Middle frontal gyrus (tissue), 1 donor: ENCODE data around the gene PARL.

Experiments used
- DNase-seq: peaks from one replicate; pipeline ENCODE4 v3.0.0-alpha.2; 2015; ENCODE audit warnings: low spot score; ENCODE audit errors: extremely low spot score

Gene PARL

GRCh38 chr3:183857863-183858262 lies 26.8 kb downstream of the PARL start:
- no peak for DNase-seq

- DNase-seq = no peak
Measured at GRCh38 chr3:183854318-183855035, 30.2 kb downstream of the PARL start.

DNA sequence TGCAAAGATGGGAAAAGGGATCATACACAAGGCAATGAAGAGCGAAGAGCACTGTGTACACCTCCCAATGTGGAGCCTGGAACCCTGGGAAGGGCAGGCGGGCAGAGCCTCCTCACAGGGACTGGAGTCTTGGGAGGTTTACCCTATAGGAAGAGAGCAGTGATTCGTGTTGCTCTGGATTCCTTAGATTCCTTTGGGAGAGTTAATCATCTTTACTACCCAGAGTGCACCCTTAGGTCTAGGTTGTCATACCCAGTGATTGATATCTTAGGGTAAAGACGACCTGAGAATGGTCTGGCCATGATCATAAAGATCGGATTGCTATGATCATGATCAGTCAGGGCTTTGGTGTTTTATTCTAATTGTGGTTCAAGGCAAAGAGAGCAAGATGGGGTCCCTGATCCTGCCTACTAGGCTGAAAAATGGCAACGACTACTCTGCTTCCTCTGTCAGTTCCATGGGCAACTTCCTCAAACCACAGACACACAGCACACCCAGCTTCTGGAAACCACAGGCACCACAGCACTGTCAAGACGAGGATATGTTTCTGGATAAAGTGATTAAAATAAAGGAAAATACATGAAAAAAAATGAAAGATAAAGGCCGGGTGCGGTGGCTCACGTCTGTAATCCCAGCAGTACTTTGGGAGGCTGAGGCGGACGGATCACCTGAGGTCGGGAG lies 38.9 kb downstream of the PARL start:
- no peak for DNase-seq

DNA sequence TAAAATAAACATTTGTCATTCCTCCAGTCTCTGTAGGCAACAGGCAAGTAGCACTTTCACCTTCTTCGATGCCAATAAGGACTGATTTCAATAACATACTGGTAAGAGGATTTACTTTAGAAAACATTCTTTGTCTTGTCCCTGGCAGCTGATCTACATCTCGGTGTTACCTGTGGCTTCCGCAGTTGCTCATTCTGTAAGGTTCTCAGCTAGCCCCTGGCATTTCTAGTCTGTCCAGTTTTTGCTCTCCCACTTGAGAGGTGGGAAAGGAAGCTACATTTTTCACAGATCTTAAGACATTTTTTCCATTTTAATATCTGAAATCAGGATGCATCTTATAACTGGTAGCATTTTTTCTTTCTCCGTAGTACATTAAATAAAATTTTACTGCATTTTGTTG lies 39.6 kb downstream of the PARL start:
- no peak for DNase-seq

GRCh38 chr3:183844606-183845005 lies 40.1 kb downstream of the PARL start:
- no peak for DNase-seq

GRCh38 chr3:183839751-183840150 lies 44.9 kb downstream of the PARL start:
- DNase-seq = no peak

DNA sequence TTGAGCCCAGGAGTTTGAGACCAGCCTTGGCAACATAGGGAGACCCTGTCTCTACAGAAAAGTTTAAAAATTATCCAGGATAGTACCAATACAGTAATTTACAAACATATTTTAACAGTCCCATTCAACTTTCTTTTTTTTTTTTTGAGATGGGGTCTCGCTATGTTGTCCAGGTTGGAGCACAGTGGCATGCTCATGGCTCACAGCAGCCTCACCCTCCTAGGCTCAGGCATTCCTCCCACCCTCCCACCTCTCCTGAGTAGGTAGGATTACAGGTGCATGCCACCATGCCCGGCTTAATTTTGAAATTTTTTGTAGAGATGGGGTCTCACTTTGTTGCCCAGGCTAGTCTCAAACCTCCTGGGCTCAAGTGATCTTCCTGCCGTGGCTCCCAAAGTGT lies 46.8 kb downstream of the PARL start:
- no peak for DNase-seq

- no peak for DNase-seq
Measured at GRCh38 chr3:183837390-183837789, 47.3 kb downstream of the PARL start.

DNA sequence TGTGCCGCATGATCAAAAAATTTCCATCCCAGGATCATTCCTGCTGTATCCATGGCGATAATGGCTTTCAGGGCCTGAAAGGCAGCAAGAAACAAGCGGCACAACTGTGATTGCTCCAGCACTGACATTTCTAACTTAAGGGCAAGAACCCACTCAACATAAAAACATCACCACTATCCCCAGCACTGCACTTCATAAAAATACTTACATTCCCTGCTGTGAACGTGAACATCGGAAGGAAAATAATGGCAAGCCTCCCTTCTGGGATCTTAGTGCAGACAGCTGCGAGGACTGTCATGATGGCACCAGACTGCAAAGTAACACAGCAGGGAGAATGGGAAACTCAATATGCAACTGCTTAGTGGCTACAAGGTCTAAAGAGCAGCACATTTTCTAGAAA lies 51.2 kb downstream of the PARL start:
- DNase-seq = no peak

DNA sequence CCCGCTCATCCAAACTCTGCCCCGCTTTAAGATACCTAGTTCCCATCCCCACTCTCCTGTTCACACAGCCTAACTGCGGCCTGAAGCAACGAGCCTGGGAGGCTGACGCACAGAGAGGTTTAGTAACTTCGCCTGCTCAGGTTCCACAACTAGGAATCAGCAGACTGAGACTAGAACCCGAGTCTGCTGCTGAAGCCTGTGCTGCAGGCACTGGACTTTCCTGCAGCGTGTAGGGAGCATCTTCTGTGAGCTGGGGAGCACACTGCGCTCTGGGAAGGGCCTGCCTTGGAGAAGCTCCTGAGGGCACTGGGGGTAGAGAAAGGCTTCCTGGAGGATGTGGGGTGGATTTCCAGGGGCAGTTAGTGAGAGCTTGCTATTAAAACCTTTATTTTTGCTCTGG lies 54.5 kb downstream of the PARL start:
- DNase-seq = no peak

DNA sequence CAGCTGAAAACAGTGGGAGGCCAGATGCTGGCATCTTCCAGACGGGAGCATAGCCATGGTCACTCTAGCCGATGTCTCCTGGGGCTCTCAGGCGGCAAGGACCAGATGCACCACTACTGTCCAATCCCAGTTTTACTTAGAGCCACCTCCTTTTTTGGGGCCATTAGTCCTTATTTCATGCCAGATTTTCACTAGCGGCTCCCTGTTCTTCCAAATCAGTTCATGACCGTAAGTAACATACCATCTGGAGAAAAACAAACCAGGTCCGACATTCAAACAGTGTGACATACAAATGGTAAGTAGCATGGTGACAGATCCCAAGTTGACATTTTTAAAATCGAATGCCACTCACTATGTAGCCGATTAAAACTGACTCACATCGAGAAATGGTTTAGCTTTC lies 55.2 kb downstream of the PARL start:
- DNase-seq = no peak

GRCh38 chr3:183828538-183828870 lies 56.2 kb downstream of the PARL start:
- no peak for DNase-seq

DNA sequence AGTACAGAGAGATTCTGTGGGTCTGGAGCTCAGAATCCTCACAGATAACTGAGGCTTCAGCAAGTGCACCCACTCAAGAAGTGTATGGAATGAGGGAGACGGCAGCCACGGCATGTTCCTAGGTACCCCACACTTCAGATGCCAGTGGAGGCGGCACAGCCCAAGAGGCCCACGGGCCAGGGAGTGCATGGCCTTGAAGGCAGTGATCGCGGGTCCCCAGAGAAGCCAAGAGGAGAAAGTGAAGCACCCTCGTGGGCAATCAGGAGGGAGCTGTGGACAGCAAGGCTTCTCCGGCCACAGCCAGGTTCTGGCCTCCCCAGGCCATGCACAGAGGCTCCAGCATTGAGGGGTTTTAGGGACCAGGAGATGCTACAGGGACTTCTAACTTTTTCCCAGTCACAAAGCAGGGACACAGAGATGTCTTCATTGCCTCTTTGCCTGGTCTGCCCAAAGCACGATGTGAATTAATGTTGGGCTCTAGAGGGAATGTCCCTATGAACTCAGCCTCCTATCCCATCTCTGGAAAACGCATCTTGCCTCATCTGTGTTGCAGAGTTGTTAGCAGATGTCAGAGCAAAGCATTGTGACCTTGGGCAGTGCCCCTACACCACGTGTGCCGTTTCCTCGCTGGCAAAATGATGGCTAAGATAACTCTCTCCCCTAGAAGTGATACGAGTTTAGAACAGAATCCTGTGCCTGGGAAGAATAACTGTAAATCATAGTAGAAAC lies 56.7 kb downstream of the PARL start:
- DNase-seq = no peak

DNA sequence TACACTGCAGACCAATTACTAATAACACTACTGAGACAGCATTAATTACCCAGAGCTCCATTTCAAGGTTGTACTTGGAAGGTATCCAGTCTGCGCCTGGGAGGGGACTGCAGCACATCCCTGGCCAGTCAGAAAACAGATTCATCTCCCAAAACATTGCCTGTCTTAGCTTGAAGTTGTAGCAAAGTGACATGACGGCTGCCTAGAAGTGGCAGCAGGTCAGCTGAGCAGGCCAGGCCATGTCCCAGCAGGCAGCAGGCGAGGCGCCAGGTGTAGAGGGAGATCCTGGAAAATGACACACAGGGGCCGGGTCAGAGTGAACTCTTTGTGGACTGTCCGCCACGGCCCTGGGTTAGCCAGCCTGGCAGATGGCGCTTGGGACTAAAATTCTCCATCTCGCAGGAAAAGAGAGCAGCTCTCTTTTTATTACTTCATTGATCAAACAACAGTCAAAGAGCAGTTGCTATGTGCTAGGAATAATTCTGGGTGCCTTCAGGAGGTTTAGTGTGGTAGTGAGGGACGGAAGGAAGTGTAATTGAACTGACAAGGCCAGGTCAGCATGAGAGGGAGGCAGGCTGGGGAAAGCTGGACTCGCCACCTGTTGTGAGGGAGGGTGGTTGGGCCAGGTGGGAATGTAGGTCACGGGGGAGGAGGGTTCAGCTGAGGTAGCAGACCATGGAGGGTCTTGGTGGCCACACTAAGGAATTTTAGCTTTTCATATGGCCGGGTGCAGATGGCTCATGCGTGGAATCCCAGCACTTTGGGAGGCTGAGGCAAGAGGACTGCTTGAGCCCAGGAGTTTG lies 58.0 kb downstream of the PARL start:
- no peak for DNase-seq

DNA sequence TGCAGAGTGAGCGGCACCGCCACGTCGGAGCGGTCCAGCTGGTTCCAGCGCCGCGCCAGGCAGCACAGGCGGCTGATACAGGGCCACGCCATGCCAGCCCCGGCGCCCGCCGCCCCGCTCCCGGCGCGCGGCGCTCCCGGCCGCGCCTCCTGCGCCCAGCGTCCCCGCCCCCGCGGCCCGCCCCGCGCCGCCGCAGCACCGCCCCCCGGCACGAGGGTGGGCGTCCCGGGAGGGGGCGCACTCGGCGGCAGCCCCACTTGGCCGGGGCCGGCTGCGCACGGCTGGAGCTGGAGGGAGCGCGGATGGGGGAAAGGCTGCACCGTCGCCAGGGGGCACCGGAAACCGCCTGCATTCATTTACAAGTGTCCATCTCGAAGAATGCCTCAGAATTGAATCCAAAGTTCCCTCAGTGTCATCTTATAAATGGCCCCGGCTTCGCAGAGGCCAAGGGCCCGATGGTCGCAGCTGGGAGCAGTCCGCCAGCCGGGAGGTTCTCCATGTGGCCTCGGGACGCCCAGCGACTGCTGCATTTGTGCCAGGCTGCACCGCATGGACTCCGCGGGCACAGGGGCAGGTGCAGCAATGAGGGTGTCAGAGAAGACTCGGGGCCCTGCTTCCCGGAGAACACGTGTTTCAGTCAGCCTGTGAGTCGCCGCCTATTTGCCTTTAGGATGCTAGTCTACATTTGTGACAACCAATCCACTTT lies 59.1 kb downstream of the PARL start, which contains the start of gene MAP6D1:
TSS of gene MAP6D1 (minus strand) at position 122 of the 706 bp plus-strand sequence. CDS start at position 92, 30 bp downstream.
- DNase-seq = peak; percentile 62

- DNase-seq = no peak
Measured at GRCh38 chr3:183824761-183825455, 59.8 kb downstream of the PARL start.

DNA sequence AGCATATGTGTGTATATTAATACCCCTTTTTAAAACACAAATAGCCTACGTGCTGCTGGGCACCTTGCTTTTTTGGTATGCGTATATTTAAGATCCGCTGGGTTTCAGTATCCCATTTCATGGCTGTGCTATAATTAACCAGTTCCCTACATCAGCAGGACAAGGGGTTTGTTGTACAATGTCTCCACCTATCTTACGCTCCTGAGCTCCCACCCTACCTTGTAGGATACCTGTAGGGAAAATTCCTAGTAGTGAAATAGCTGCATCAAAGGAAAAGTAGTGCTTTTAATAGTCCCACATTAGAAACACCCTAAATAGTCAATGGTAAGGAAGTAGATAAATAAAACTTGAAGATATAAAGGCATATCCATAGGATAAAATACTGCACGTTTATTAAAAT lies 60.7 kb downstream of the PARL start:
- DNase-seq = no peak

DNA sequence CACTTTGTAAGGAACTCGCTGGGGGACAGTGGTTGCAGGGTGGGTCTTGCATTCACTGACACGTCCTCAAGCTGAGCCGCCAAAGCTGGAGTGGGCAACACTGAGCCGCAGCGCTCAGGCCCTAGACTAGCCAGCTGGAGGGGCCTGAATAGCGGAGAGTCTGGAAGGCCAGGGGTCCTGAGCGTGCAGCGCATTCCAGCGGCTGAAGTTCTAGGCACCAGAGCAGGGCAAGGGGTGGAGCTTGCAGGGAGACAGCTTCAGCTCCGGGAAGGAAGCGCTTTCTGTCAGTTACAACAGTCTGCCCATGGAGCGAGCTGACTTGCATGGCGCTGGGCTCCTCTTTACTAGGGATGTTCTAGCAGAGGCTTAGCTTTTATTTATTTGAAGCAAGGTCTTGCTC lies 62.0 kb downstream of the PARL start:
- no peak for DNase-seq

DNA sequence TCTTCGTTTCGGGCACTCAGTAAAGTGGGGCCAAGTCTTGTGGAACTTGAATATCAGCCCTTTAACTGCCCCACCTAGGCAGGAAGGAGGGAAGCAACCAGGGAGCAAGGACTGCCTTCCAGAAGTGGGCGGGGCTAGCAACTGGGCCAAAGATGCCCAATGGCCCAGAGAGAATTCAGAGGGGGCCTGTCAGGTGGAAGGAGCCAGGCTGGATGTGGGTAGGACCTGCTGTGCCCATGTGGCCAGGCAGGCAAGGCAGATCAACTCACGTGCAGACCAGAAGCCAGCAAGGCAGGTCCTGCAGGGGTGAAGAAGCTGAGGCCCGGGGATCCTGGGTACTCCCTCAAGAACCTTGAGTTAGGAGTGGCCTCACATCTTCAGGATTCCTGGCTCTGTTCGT lies 64.8 kb downstream of the PARL start:
- DNase-seq = no peak
